Lower lobe of right lung (tissue), 2 donors: ENCODE measurements around the gene DOCK1. TPM values are rescaled to one million over a fixed set of nuclear protein-coding genes. Genes with fewer than 3 reads are reported as not detected.

Source experiments
- ATAC-seq, 2 donors: fragments of 200-7000 bp; cut with Tn5 transposase; one replicate each; pipeline ENCODE4 v1.9.1; 2020 to 2022; ENCODE audit warnings: mild to moderate bottlenecking in 2 of 2, moderate library complexity in 2 of 2
- DNase-seq: peaks from one replicate; pipeline ENCODE4 v3.0.0-alpha.2; 2020
- H3K27ac ChIP-seq: fragments of 200-600 bp; one replicate; pipeline ENCODE4 v1.8.0; 2022
- H3K27me3 ChIP-seq: fragments of 200-600 bp; one replicate; pipeline ENCODE4 v1.8.0; 2022; ENCODE audit warnings: low read depth
- H3K36me3 ChIP-seq: fragments of 200-600 bp; one replicate; pipeline ENCODE4 v1.8.0; 2022; ENCODE audit warnings: mild to moderate bottlenecking
- H3K4me1 ChIP-seq: fragments of 200-600 bp; one replicate; pipeline ENCODE4 v1.8.0; 2022
- H3K4me3 ChIP-seq: fragments of 200-600 bp; one replicate; pipeline ENCODE4 v1.8.0; 2022; ENCODE audit warnings: mild to moderate bottlenecking
- H3K9me3 ChIP-seq: fragments of 200-600 bp; one replicate; pipeline ENCODE4 v1.8.0; 2022
- CTCF ChIP-seq: fragments of 200-600 bp; IDR thresholded peaks from one replicate; pipeline ENCODE4 v1.8.0; 2022; ENCODE audit warnings: antibody characterized with exemption, mild to moderate bottlenecking
- intact Hi-C: fragments of 100-400 bp; cut with DNase I; formaldehyde crosslinking; loops from one replicate; pipeline ENCODE4 v1.11.0; 2022
- total RNA-seq: library from RNA; stranded (reverse); fragmentation: NEBNext Ultra II Directional; extraction: Animal tissue kit (Norgen Biotek cat#: 25700); gene quantifications from one replicate; pipeline ENCODE4 v1.2.1, GENCODE V29; 2021
- donor health status: DM: no; HTN: yes; CAD: no; lungs with severe emphysema.

The DOCK1 gene
- total RNA-seq, 1 donor from 2014 or later: 44.8 TPM

- intact Hi-C loops: no loop called here
- no peak for TF ChIP-seq CTCF
- Histone ChIP-seq H3K4me3 (no peak overlapping the region), H3K27me3 (no peaks in the 10 kb centered on the region), H3K9me3 (no peaks in the 10 kb centered on the region), H3K4me1 (no peaks in the 10 kb centered on the region), H3K36me3 (peaks cover 3% of the 10 kb centered on the region), H3K27ac (no peak overlapping the region)
- DNase-seq: no peak
- peak in 1 of 2 donors; percentile 12 for ATAC-seq
These were observed 270.3 kb downstream of the DOCK1 start for GRCh38 chr10:127175357-127176110.

- no peaks in the 10 kb centered on the region for H3K4me1 ChIP-seq
- H3K27ac ChIP-seq: no peak overlapping the region
- no peak overlapping the region for H3K4me3 ChIP-seq
- H3K36me3 ChIP-seq: peaks cover 3% of the 10 kb centered on the region
- no peaks in the 10 kb centered on the region for H3K27me3 ChIP-seq
- no peak for DNase-seq
- no peak for ATAC-seq
- no peaks in the 10 kb centered on the region for H3K9me3 ChIP-seq
- intact Hi-C loops: no loop called here
- no peak for TF ChIP-seq CTCF
These were observed 271.4 kb downstream of the DOCK1 start for GRCh38 chr10:127176649-127177048.

GRCh38 chr10:127179612-127180250 is 274.5 kb downstream of the DOCK1 start:
- no peak for TF ChIP-seq CTCF
- Histone ChIP-seq H3K4me3 (no peak overlapping the region), H3K9me3 (no peaks in the 10 kb centered on the region), H3K27me3 (no peaks in the 10 kb centered on the region), H3K27ac (no peak overlapping the region), H3K4me1 (no peaks in the 10 kb centered on the region), H3K36me3 (no peaks in the 10 kb centered on the region)
- DNase-seq (no peak), ATAC-seq (no peak)
- intact Hi-C loops: no loop called here

- no peak for ATAC-seq
- Histone ChIP-seq H3K36me3 (no peaks in the 10 kb centered on the region), H3K9me3 (no peaks in the 10 kb centered on the region), H3K27ac (no peak overlapping the region), H3K4me1 (no peaks in the 10 kb centered on the region), H3K27me3 (no peaks in the 10 kb centered on the region), H3K4me3 (no peak overlapping the region)
- no peak for DNase-seq
- intact Hi-C loops: no loop called here
- TF ChIP-seq CTCF: no peak
These were observed 276.9 kb downstream of the DOCK1 start for GRCh38 chr10:127182161-127182560.

GRCh38 chr10:127184582-127184981 is 279.4 kb downstream of the DOCK1 start:
- Histone ChIP-seq H3K4me3 (no peak overlapping the region), H3K36me3 (no peaks in the 10 kb centered on the region), H3K27me3 (no peaks in the 10 kb centered on the region), H3K4me1 (no peaks in the 10 kb centered on the region), H3K27ac (no peak overlapping the region), H3K9me3 (no peaks in the 10 kb centered on the region)
- intact Hi-C loops: no loop called here
- no peak for TF ChIP-seq CTCF
- ATAC-seq (no peak), DNase-seq (no peak)
